Measurements from ENCODE around the gene ICAM2. TPM values are rescaled to one million over a fixed set of nuclear protein-coding genes. Genes with fewer than 3 reads are reported as not detected.

ICAM2 gene
- total RNA-seq, 2 donors from 2014 or later, result 9.2 to 9.5 TPM

DNA sequence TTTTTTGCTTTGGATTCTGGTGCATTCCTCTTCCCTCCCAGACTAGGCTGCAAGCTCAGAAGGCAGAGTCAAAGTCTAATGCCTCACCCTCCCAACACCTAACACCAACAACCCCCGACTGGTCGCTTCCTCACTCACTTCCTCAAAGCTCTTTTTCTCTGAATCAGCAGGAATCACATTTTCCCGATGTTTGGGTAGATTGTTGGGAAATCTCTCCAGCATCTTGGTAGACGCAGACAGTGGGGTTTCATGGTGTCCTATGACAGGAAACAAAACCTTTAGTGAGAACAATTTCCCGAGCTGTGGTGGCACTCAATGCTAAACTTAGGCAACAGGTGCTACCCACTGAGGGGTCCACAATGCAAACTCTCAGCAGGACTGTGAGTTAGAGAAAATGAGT lies 39.9 kb upstream of the ICAM2 start:
- no peak overlapping the region for H3K27ac ChIP-seq

DNA sequence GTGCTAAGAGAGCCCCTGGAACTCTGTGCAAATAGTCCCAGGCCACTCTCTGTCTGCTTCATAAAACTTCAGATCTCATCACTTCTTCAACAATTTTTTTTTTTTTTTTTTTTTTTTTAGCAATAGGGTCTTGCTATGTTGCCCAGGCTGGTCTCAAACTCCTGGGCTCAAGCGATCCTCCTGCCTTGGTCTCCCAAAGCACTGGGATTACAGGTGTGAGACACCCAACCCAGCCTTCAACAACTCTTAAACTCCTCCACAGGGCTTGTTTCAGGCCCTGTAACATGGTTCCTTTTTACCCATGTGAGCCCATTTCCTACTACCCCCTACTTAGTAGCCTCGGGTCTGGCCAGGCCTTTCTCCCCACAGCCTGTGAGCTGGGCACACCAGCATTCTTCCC lies 39.3 kb upstream of the ICAM2 start:
- intact Hi-C loops (cut with DNase I), result loop anchor here (5.0 kb wide), 1 partner anchor 223 kb away; no protein-coding TSS in a partner anchor

More for the DNA sequence above, 39.9 kb upstream of the ICAM2 start:
- H3K4me3 ChIP-seq, result no peak overlapping the region
- H3K27me3 ChIP-seq, result no peaks in the 10 kb centered on the region
- no peak overlapping the region for H3K9ac ChIP-seq (ENCODE audit: low read depth in 2 of 2, low read length in 2 of 2)
- no peak for DNase-seq
- intact Hi-C loops (cut with DNase I), result loop anchor here (5.0 kb wide), 1 partner anchor 222 kb away; no protein-coding TSS in a partner anchor
- TF ChIP-seq, protein P1, sequence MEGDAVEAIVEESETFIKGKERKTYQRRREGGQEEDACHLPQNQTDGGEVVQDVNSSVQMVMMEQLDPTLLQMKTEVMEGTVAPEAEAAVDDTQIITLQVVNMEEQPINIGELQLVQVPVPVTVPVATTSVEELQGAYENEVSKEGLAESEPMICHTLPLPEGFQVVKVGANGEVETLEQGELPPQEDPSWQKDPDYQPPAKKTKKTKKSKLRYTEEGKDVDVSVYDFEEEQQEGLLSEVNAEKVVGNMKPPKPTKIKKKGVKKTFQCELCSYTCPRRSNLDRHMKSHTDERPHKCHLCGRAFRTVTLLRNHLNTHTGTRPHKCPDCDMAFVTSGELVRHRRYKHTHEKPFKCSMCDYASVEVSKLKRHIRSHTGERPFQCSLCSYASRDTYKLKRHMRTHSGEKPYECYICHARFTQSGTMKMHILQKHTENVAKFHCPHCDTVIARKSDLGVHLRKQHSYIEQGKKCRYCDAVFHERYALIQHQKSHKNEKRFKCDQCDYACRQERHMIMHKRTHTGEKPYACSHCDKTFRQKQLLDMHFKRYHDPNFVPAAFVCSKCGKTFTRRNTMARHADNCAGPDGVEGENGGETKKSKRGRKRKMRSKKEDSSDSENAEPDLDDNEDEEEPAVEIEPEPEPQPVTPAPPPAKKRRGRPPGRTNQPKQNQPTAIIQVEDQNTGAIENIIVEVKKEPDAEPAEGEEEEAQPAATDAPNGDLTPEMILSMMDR (IDR thresholded peaks at IDR 0.05), result no peak
- no peaks in the 10 kb centered on the region for H3K36me3 ChIP-seq
- H3K9me3 ChIP-seq, result no peaks in the 10 kb centered on the region
- H3K4me1 ChIP-seq, result no peaks in the 10 kb centered on the region

DNA sequence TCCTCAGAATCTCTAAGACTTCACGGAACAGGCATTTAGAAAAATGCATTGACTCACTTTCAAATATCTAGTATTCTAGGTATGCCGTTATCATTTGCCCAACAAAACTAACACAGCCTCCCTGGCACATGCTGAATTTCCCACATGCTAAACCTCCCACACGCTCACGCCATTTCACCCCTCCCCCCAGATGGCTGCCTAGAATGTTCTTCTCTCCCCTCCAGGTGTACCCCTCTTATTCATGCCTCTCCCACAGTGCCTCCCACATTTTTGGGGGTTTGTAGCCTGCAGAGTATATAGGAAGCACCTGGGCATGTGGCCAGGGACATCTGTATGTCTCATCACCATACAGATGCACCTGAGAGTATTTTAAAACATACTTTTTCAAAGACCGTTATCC lies 38.2 kb upstream of the ICAM2 start:
- Histone ChIP-seq H3K27ac (no peak overlapping the region), H3K36me3 (no peaks in the 10 kb centered on the region), H3K4me3 (no peak overlapping the region), H3K4me1 (no peaks in the 10 kb centered on the region), H3K9ac (ENCODE audit: low read depth in 2 of 2, low read length in 2 of 2) (no peak overlapping the region), H3K27me3 (no peaks in the 10 kb centered on the region), H3K9me3 (no peaks in the 10 kb centered on the region)
- TF ChIP-seq, protein P1 (IDR thresholded peaks at IDR 0.05), result no peak
- intact Hi-C loops (cut with DNase I), result no loop called here
- no peak for DNase-seq

More for the DNA sequence above, 39.3 kb upstream of the ICAM2 start:
- Histone ChIP-seq H3K27ac (no peak overlapping the region), H3K4me1 (no peaks in the 10 kb centered on the region), H3K9me3 (no peaks in the 10 kb centered on the region), H3K36me3 (no peaks in the 10 kb centered on the region), H3K4me3 (no peak overlapping the region), H3K9ac (ENCODE audit: low read depth in 2 of 2, low read length in 2 of 2) (no peak overlapping the region), H3K27me3 (no peaks in the 10 kb centered on the region)
- TF ChIP-seq, protein P1 (IDR thresholded peaks at IDR 0.05), result no peak
- DNase-seq, result no peak

DNA sequence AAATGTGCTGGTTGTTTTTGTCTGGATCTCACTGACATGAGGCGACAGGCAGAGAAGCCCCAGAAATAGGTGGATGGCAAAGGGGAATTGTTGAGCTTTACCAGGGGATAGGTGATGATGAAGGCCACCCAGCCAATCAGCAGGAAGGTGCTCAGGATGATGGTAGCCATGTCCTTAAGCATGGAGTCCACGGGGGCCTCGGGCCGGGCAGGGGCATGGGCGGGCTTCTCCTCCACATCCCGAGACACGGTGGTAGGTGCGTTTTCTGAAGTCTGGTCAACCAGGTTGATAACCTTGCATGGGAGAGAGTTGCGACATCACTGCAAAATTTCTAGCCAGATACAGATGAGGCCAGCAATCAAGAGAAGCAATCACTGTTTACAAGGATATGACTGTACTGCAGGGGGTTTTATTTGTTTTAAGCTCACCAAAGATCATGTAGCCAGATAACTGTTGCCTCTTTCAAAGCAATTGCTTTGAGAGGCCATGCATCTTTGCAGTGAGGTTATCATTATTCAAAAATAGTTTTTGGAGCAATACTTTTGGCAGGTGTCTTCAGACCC lies 37.3 kb upstream of the ICAM2 start:
- Histone ChIP-seq H3K4me1 (no peaks in the 10 kb centered on the region), H3K27ac (no peak overlapping the region)
- intact Hi-C loops (cut with DNase I), result no loop called here

DNA sequence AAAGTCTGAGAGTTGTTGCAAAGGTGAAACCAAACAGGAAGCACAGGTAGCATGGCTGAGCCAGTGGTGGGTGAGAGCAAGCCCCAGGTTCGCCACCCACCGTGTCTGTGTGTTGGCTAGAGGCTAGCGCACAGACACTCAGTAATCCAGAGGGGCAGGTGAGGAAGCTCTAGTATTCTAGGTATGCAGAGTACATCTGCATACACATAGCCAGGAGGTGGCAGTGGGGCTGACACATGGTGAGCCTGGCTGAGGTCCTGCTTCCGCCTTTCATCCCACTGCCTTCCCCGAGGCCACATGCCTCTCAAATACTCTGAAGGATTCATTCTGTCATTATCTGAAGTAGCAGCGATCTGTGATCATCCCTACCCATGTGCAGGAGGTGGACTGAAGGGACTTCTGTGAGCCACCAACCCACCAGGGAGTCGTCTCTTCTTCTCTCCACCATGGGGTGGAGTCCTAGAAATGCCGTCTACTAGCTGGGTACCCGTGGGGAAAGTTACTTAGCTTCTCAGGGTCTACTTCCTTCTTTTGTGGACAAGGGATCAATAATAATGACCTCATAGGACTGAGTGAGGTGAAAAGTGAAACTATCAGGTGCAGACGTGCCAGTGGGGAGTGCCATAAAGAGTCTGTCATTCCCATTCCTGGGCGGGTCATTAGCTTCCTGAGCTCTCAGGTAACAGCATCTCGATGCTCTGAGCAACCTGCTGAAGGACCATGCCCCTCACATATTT lies 36.0 kb upstream of the ICAM2 start:
- no peak for DNase-seq

More for the DNA sequence above, 37.3 kb upstream of the ICAM2 start:
- no peak for DNase-seq
- Histone ChIP-seq H3K36me3 (peaks cover 4% of the 10 kb centered on the region), H3K4me3 (no peak overlapping the region), H3K9me3 (no peaks in the 10 kb centered on the region), H3K9ac (ENCODE audit: low read depth in 2 of 2, low read length in 2 of 2) (no peak overlapping the region), H3K27me3 (no peaks in the 10 kb centered on the region)
- TF ChIP-seq, protein P1 (IDR thresholded peaks at IDR 0.05), result no peak

More for the DNA sequence above, 36.0 kb upstream of the ICAM2 start:
- H3K9me3 ChIP-seq, result no peaks in the 10 kb centered on the region
- peaks cover 6% of the 10 kb centered on the region for H3K36me3 ChIP-seq
- TF ChIP-seq, protein P1 (IDR thresholded peaks at IDR 0.05), result no peak
- no peaks in the 10 kb centered on the region for H3K4me1 ChIP-seq
- H3K27me3 ChIP-seq, result no peaks in the 10 kb centered on the region
- intact Hi-C loops (cut with DNase I), result no loop called here
- no peak overlapping the region for H3K9ac ChIP-seq (ENCODE audit: low read depth in 2 of 2, low read length in 2 of 2)
- no peak overlapping the region for H3K27ac ChIP-seq
- H3K4me3 ChIP-seq, result no peak overlapping the region

All from colonic mucosa (tissue), 4 donors.